PC-3 (cell line): ENCODE measurements around the gene EDC3. TPM values are rescaled to one million over a fixed set of nuclear protein-coding genes. Genes with fewer than 3 reads are reported as not detected.
A peak's percentile ranks its signal among the peaks of the same experiment; 100 is the strongest.
"Not testable (repeated sequence)": the region's sequence is repeated elsewhere in the genome, so short reads cannot be mapped to it uniquely, and the experiment has no call there.

Source experiments
- ATAC-seq: fragments of 200-7000 bp; cut with Tn5 transposase; 2 replicates; pipeline ENCODE4 v1.9.1; 2020; ENCODE audit warnings: mild to moderate bottlenecking, moderate library complexity
- Bru-seq: library from RNA; stranded (reverse); fragments of 400-500 nt; gene quantifications from one replicate; lab custom pipeline; 2021; lab: Mats Ljungman, UMichigan
- BruChase-seq, 2 experiments: library from RNA; stranded (reverse); fragments of 400-500 nt; gene quantifications; one replicate each; lab custom pipeline; 2021; lab: Mats Ljungman, UMichigan
- BruUV-seq: library from RNA; stranded (reverse); fragments of 400-500 nt; replicated peaks from 2 replicates; lab custom pipeline; 2021; lab: Mats Ljungman, UMichigan
- CTCF ChIA-PET: fragments of 300-600 bp; sonication (Branson Sonifier 250); formaldehyde crosslinking; loops from one replicate; lab custom pipeline; 2022; ENCODE audit warnings: antibody characterized with exemption; lab: Charles Lee
- POLR2A ChIA-PET: fragments of 300-600 bp; sonication (Branson Sonifier 250); formaldehyde crosslinking; loops from one replicate; lab custom pipeline; 2022; ENCODE audit warnings: antibody characterized with exemption; ENCODE audit not compliant: unreplicated experiment; lab: Charles Lee
- DNase-seq: peaks from one replicate; pipeline ENCODE4 v3.0.0-alpha.2; 2015
- H2AFZ ChIP-seq: fragments of 300-600 bp; sonication (generic); 2 replicates; pipeline ENCODE4 v1.6.0; 2016; ENCODE audit warnings: antibody characterized with exemption, low read length
- H3F3A ChIP-seq: fragments of 300-600 bp; sonication (generic); one replicate; pipeline ENCODE4 v1.6.0; 2017; ENCODE audit warnings: antibody characterized with exemption, low read length, control low read depth, mild to moderate bottlenecking; ENCODE audit not compliant: unreplicated experiment
- H3K27ac ChIP-seq: fragments of 300-600 bp; sonication (generic); 2 replicates; pipeline ENCODE4 v1.5.1; 2016; ENCODE audit warnings: mild to moderate bottlenecking, low read length
- H3K27me3 ChIP-seq: fragments of 300-600 bp; sonication (generic); 2 replicates; pipeline ENCODE4 v1.6.1; 2016; ENCODE audit warnings: low read length, mixed read lengths
- H3K36me3 ChIP-seq: fragments of 300-600 bp; sonication (generic); 2 replicates; pipeline ENCODE4 v1.6.1; 2016; ENCODE audit warnings: low read depth, mixed run types, low read length, mixed read lengths
- H3K4me1 ChIP-seq: fragments of 300-600 bp; sonication (generic); 2 replicates; pipeline ENCODE4 v1.5.1; 2016; ENCODE audit warnings: low read length; ENCODE audit not compliant: insufficient read depth
- H3K4me2 ChIP-seq: fragments of 300-600 bp; sonication (generic); 2 replicates; pipeline ENCODE4 v1.6.0; 2016; ENCODE audit warnings: low read length
- H3K4me3 ChIP-seq: fragments of 300-600 bp; sonication (generic); 2 replicates; pipeline ENCODE4 v1.5.1; 2016; ENCODE audit warnings: mild to moderate bottlenecking, low read length, mixed read lengths
- H3K79me2 ChIP-seq: fragments of 300-600 bp; sonication (generic); 2 replicates; pipeline ENCODE4 v1.6.1; 2017; ENCODE audit warnings: low read length, mixed read lengths
- H3K9ac ChIP-seq: fragments of 300-600 bp; sonication (generic); 2 replicates; pipeline ENCODE4 v1.6.0; 2016; ENCODE audit warnings: mild to moderate bottlenecking, low read length
- H3K9me2 ChIP-seq: fragments of 300-600 bp; sonication (generic); replicated peaks from 2 replicates; pipeline ENCODE4 v1.6.1; 2016; ENCODE audit warnings: mixed run types, low read length, mixed read lengths
- H3K9me3 ChIP-seq: fragments of 300-600 bp; sonication (generic); 2 replicates; pipeline ENCODE4 v1.6.1; 2016; ENCODE audit warnings: low read length, mixed read lengths
- H4K20me1 ChIP-seq: fragments of 300-600 bp; sonication (generic); 2 replicates; pipeline ENCODE4 v1.6.1; 2016; ENCODE audit warnings: low read length, mixed read lengths
- EZH2 ChIP-seq: fragments of 300-600 bp; sonication (generic); IDR thresholded peaks from one replicate; pipeline ENCODE4 v1.6.1; 2017; ENCODE audit warnings: antibody characterized with exemption, mild to moderate bottlenecking, low read length; ENCODE audit not compliant: unreplicated experiment
- EZH2phosphoT487 ChIP-seq: fragments of 300-600 bp; sonication (generic); IDR thresholded peaks from 2 replicates; pipeline ENCODE4 v1.6.1; 2018; ENCODE audit warnings: mild to moderate bottlenecking, antibody characterized with exemption, low read length, borderline replicate concordance
- intact Hi-C: fragments of 100-400 bp; cut with micrococcal nuclease; formaldehyde crosslinking; loops from 2 replicates; pipeline ENCODE4 v1.9.0; 2023
- long read RNA-seq: library from polyadenylated mRNA; unstranded; transcript quantifications from one replicate; pipeline ENCODE4 v2.0.0, GENCODE V29; 2021; ENCODE audit not compliant: unreplicated experiment
- total RNA-seq: library from RNA; depleted of rRNA; stranded (reverse); fragments of >200 nt; gene quantifications from 2 replicates; pipeline ENCODE4 v1.2.3, GENCODE V29; 2014; rRNA removed
- TF ChIP-seq, protein P1 (sequence below): fragments of 300-600 bp; sonication (generic); conservative IDR thresholded peaks from 2 replicates; pipeline ENCODE4 v1.5.1; 2017; ENCODE audit warnings: antibody characterized with exemption, low read depth, mild to moderate bottlenecking, low read length

Gene EDC3
- total RNA-seq (9.9 and 15.6 TPM in 2 replicates), Bru-seq, nascent RNA (percentile 68 among the genes with signal in this experiment), BruChase-seq, experiment 1, labeled RNA remaining after a 6-hour chase (percentile 71 among the genes with signal in this experiment), BruChase-seq, experiment 2, labeled RNA remaining after a 2-hour chase (percentile 73 among the genes with signal in this experiment)
- long read RNA-seq, transcript EDC3-201 (7 exons, 3,763 nt) = major isoform, 14 of 53 reads
- long read RNA-seq, transcript EDC3-214 (8 exons, 1,825 nt) = minor isoform, 9 of 53 reads
- long read RNA-seq, partial matches to known transcripts = 11 of 53 reads
- long read RNA-seq, other reads (novel, unspliced or antisense) = 19 of 53 reads

GRCh38 chr15:74695597-74696397 is at the start of gene EDC3:
Gene EDC3 (minus strand): TSS chr15:74696024. CDS start chr15:74675124, 20,900 bp downstream.
- peak within 1 kb of the TSS; percentile 93 for H3K4me3 ChIP-seq

DNA sequence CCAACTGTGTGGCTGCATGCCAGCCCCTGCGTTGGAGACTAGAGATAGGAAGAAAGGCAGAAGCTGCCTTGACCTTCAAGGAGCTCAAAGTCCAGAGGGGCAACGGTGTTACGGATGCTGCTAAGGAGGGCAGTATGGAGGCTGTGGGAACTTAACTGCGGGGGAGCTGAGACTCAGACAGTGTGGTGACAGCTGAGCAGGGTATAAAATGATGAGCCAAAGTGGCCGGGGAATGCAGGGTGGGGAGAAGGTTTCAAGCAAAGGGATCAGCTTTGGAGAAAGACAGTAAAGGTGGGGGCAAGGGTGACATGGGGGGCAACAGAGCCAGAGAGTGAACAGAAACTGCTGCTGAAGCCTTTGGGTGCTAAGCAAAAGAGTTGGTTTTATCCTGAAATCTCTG is 46.6 kb upstream of the EDC3 start:
- POLR2A ChIA-PET = no interaction called here
- CTCF ChIA-PET = no interaction called here
- Histone ChIP-seq H3K4me1 (no peaks in the 10 kb centered on the region), H2AFZ (no peak overlapping the region), H3F3A (no peaks in the 10 kb centered on the region), H3K9ac (no peak overlapping the region), H3K36me3 (no peaks in the 10 kb centered on the region), H3K4me3 (no peak overlapping the region), H3K9me2 (no peaks in the 10 kb centered on the region), H4K20me1 (no peaks in the 10 kb centered on the region), H3K4me2 (no peak overlapping the region), H3K79me2 (no peaks in the 10 kb centered on the region), H3K9me3 (no peaks in the 10 kb centered on the region), H3K27ac (no peak overlapping the region), H3K27me3 (no peaks in the 10 kb centered on the region; the same call in 1 of the 2 replicates)
- BruUV-seq = no TSS peak
- ATAC-seq (no peak), DNase-seq (no peak)
- intact Hi-C loops = no loop called here
- TF ChIP-seq EZH2 (no peak), EZH2phosphoT487 (no peak)
- TF ChIP-seq, protein P1, sequence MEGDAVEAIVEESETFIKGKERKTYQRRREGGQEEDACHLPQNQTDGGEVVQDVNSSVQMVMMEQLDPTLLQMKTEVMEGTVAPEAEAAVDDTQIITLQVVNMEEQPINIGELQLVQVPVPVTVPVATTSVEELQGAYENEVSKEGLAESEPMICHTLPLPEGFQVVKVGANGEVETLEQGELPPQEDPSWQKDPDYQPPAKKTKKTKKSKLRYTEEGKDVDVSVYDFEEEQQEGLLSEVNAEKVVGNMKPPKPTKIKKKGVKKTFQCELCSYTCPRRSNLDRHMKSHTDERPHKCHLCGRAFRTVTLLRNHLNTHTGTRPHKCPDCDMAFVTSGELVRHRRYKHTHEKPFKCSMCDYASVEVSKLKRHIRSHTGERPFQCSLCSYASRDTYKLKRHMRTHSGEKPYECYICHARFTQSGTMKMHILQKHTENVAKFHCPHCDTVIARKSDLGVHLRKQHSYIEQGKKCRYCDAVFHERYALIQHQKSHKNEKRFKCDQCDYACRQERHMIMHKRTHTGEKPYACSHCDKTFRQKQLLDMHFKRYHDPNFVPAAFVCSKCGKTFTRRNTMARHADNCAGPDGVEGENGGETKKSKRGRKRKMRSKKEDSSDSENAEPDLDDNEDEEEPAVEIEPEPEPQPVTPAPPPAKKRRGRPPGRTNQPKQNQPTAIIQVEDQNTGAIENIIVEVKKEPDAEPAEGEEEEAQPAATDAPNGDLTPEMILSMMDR = no peak

More at GRCh38 chr15:74695597-74696397, at the start of gene EDC3:
- no peaks in the 10 kb centered on the region for H3K27me3 ChIP-seq
- DNase-seq (peak; percentile 85), ATAC-seq (peak; percentile 95)
- no peaks in the 10 kb centered on the region for H3K9me3 ChIP-seq
- H3K4me2 ChIP-seq = peak within 1 kb of the TSS; percentile 86
- H3K4me1 ChIP-seq = peaks cover 9% of the 10 kb centered on the region
- H3K27ac ChIP-seq = peak within 1 kb of the TSS; percentile 37; the same call in 1 of the 2 replicates
- H3K36me3 ChIP-seq = no peaks in the 10 kb centered on the region
- no peaks in the 10 kb centered on the region for H3F3A ChIP-seq
- ChIA-PET CTCF (no interaction called here), POLR2A (no interaction called here)
- TF ChIP-seq, protein P1 = no peak
- no peak for TF ChIP-seq EZH2phosphoT487
- TF ChIP-seq EZH2 = no peak
- H3K9me2 ChIP-seq = no peaks in the 10 kb centered on the region
- intact Hi-C loops = no loop called here
- H2AFZ ChIP-seq = peak within 1 kb of the TSS; percentile 89
- peaks cover 52% of the 10 kb centered on the region for H3K79me2 ChIP-seq
- no peaks in the 10 kb centered on the region for H4K20me1 ChIP-seq
- TSS peak; percentile 66 for BruUV-seq
- peak within 1 kb of the TSS; percentile 94 for H3K9ac ChIP-seq

DNA sequence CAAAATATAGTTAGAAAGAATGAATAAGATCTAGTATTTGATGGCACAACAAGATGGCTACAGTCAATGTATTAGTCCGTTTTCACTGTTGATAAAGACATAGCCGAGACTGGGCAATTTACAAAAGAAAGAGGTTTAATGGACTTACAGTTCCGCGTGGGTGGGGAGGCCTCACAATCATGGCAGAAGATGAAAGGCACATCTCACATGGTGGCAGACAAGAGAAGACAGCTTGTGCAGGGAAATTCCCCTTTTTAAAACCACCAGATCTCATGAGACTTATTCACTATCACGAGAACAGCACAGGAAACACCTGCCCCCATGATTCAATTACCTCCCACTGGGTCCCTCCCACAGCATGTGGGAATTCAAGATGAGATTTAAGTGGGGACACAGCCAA is 42.4 kb upstream of the EDC3 start:
- H3K27ac ChIP-seq, DNase-seq, H3K4me3 ChIP-seq, H3F3A ChIP-seq, BruUV-seq, H3K36me3 ChIP-seq, H3K27me3 ChIP-seq, intact Hi-C loops, POLR2A ChIA-PET, CTCF ChIA-PET, H3K4me1 ChIP-seq, H3K79me2 ChIP-seq, H3K4me2 ChIP-seq, H4K20me1 ChIP-seq, H2AFZ ChIP-seq, H3K9me2 ChIP-seq, H3K9ac ChIP-seq, H3K9me3 ChIP-seq, ATAC-seq: not testable (repeated sequence)
